GM21526 (cell line): Measurements from ENCODE around the gene UBA52.

Source experiments
- ATAC-seq: cut with Tn5 transposase; IDR thresholded peaks from one replicate; pipeline ENCODE4 v1.9.1; 2021; ENCODE audit warnings: moderate library complexity; ENCODE audit not compliant: unreplicated experiment, low FRiP score

The UBA52 gene

DNA sequence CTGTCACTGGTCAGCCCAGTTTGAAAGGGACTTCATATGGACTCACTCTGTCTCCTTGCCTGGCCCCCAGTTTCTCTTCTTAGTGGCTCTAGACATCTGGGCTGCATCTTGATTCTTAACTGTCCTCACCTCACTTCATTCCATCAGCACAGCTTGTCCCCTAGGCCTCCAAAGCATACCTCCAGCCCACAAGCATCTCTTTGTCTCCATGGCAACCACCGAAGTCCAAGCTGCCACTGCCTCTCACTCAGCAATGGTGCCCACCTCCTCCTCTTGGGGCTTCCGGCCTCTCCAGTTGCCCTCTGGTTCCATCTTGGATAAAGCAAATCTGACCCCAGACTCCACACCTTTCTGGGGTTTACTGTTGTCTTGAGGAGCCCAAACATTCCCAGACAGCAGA, 55.2 kb downstream of the UBA52 start:
- ATAC-seq = no peak
